Fibroblast of lung (primary cell): Measurements from ENCODE around the gene TERT. TPM values are rescaled to one million over a fixed set of nuclear protein-coding genes. Genes with fewer than 3 reads are reported as not detected.

Experiments used
- DNase-seq, 2 donors: peaks; one replicate each; pipeline versions ENCODE4 v3.0.0 to v3.0.0-alpha.2; 2010; ENCODE audit warnings: low read depth in 2 of 2
- H2AFZ ChIP-seq: 2 replicates; pipeline ENCODE4 v1.5.1; 2012; ENCODE audit warnings: low read length, control low read depth, inconsistent platforms
- H3K27ac ChIP-seq: 2 replicates; pipeline ENCODE4 v1.5.1; 2011; ENCODE audit warnings: low read length, control low read depth; ENCODE audit not compliant: insufficient read depth
- H3K27me3 ChIP-seq: 2 replicates; pipeline ENCODE4 v1.5.1; 2011; ENCODE audit warnings: mild to moderate bottlenecking, low read length; ENCODE audit not compliant: control insufficient read depth, insufficient read depth
- H3K36me3 ChIP-seq: 2 replicates; pipeline ENCODE4 v1.5.1; 2011; ENCODE audit warnings: low read length; ENCODE audit not compliant: control insufficient read depth, insufficient read depth
- H3K4me1 ChIP-seq: 2 replicates; pipeline ENCODE4 v1.5.1; 2011; ENCODE audit warnings: low read length; ENCODE audit not compliant: control insufficient read depth, insufficient read depth; ENCODE audit errors: extremely low read depth
- H3K4me2 ChIP-seq: 2 replicates; pipeline ENCODE4 v1.5.1; 2011; ENCODE audit warnings: low read length, control low read depth; ENCODE audit not compliant: insufficient read depth; ENCODE audit errors: extremely low read depth
- H3K4me3 ChIP-seq, 4 experiments: fragments of 200-600 bp in 1 of 4; sonication (generic) in 1 of 4; replicated peaks in 1 of 4; 2 replicates each; pipeline ENCODE4 v1.5.1; 2011 to 2016; ENCODE audit warnings: low read length in 4 of 4, low read depth in 3 of 4, mild to moderate bottlenecking in 3 of 4, control low read depth in 2 of 4, inconsistent platforms in 1 of 4, mixed read lengths in 1 of 4; ENCODE audit not compliant: insufficient read depth in 1 of 4; ENCODE audit errors: control extremely low read depth in 1 of 4
- H3K79me2 ChIP-seq: 2 replicates; pipeline ENCODE4 v1.5.1; 2012; ENCODE audit warnings: mild to moderate bottlenecking, low read length, inconsistent platforms; ENCODE audit not compliant: control insufficient read depth, insufficient read depth
- H3K9ac ChIP-seq: 2 replicates; pipeline ENCODE4 v1.5.1; 2011; ENCODE audit warnings: mild to moderate bottlenecking, low read length, control low read depth; ENCODE audit not compliant: insufficient read depth
- H3K9me3 ChIP-seq: 2 replicates; pipeline ENCODE4 v1.5.1; 2012; ENCODE audit warnings: low read depth, low read length; ENCODE audit not compliant: control insufficient read depth, insufficient read depth
- H4K20me1 ChIP-seq: 2 replicates; pipeline ENCODE4 v1.5.1; 2011; ENCODE audit warnings: low read length; ENCODE audit not compliant: control insufficient read depth, insufficient read depth; ENCODE audit errors: extremely low read depth
- EZH2 ChIP-seq: IDR thresholded peaks from 2 replicates; pipeline ENCODE4 v1.5.1; 2012; ENCODE audit warnings: low read length, control low read depth, mild to moderate bottlenecking; ENCODE audit errors: missing control alignments
- polyA plus RNA-seq, 2 donors: library from polyadenylated mRNA; depleted of rRNA in 1 of 2; stranded (reverse) in 1 of 2; unstranded in 1 of 2; fragments of >200 nt; gene quantifications; 2 replicates each; pipeline ENCODE4 v1.2.1, GENCODE V29; 2011 to 2012; ENCODE audit warnings: missing spikeins in 1 of 2
- total RNA-seq: library from RNA; depleted of rRNA; stranded (reverse); fragments of >200 nt; gene quantifications from 2 replicates; pipeline ENCODE4 v1.2.1, GENCODE V29; 2014
- TF ChIP-seq, protein P1 (sequence below), 2 donors: IDR thresholded peaks in 1 of 2; conservative IDR thresholded peaks in 1 of 2; 1 replicate in 1 of 2; 2 replicates in 1 of 2; pipeline ENCODE4 v1.5.1; 2011 to 2012; ENCODE audit warnings: low read length in 2 of 2, control low read depth in 1 of 2, inconsistent platforms in 1 of 2, low read depth in 1 of 2, mild to moderate bottlenecking in 1 of 2

TERT gene
- total and polyA plus RNA-seq, 2 donors (not counting 1 experiment from before 2014, with no cell fraction given): not detected

DNA sequence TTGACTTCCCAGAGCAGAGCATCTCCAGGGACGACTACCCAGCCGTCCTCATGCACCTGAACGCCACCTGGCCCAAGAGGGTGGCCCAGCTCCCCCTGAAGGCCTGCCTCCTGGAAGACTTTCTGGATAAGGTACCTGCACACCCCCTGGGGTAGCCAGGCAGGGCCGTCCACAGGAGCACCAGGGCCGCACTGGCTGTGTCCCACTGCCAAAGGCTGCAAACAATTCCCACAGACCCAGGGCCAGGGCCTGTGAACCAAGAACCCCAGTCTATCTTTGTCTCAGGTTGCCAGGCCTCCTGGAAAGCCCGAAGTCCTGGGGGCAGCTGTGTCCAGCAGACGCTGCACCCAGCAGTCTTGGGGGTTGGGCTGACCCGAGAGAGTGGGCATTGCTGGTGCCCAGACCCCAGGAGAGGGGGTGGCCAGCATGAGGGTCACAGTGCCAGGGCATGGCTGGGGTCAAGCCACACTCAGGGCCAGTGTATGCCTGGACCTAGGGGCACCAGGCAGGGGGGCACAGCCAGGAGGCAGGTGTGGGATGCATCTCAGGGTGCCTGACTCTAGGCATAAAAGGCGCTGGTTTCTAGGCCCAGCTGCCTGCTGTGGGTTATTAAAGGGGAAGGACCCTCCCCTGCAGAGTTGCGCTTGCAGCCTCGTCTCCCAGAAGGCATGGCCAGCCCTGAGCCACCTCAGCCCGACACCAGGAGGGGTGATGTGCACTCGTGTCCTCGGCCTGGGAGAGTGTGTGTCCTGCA is 52.0 kb downstream of the TERT start:
- DNase-seq: no peak
- Histone ChIP-seq H3K9ac (no peak overlapping the region), H4K20me1 (no peaks in the 10 kb centered on the region), H2AFZ (no peak overlapping the region), H3K36me3 (no peaks in the 10 kb centered on the region), H3K79me2 (no peaks in the 10 kb centered on the region), H3K4me2 (no peak overlapping the region), H3K4me1 (no peaks in the 10 kb centered on the region), H3K27me3 (no peaks in the 10 kb centered on the region), H3K27ac (no peak overlapping the region), H3K4me3 (no peak overlapping the region), H3K9me3 (no peaks in the 10 kb centered on the region)
- TF ChIP-seq, protein P1, sequence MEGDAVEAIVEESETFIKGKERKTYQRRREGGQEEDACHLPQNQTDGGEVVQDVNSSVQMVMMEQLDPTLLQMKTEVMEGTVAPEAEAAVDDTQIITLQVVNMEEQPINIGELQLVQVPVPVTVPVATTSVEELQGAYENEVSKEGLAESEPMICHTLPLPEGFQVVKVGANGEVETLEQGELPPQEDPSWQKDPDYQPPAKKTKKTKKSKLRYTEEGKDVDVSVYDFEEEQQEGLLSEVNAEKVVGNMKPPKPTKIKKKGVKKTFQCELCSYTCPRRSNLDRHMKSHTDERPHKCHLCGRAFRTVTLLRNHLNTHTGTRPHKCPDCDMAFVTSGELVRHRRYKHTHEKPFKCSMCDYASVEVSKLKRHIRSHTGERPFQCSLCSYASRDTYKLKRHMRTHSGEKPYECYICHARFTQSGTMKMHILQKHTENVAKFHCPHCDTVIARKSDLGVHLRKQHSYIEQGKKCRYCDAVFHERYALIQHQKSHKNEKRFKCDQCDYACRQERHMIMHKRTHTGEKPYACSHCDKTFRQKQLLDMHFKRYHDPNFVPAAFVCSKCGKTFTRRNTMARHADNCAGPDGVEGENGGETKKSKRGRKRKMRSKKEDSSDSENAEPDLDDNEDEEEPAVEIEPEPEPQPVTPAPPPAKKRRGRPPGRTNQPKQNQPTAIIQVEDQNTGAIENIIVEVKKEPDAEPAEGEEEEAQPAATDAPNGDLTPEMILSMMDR (conservative IDR thresholded peaks at IDR 0.05 in 1 of 2, IDR thresholded peaks at IDR 0.05 in 1 of 2; ENCODE audit: low read depth in 1 of 2, low read length in 2 of 2): no peak
- no peak for TF ChIP-seq EZH2

- no peaks in the 10 kb centered on the region for H3K9me3 ChIP-seq
- H3K27me3 ChIP-seq: no peaks in the 10 kb centered on the region
- H4K20me1 ChIP-seq: no peaks in the 10 kb centered on the region
- no peak overlapping the region for H3K4me3 ChIP-seq
- H3K9ac ChIP-seq: no peak overlapping the region
- DNase-seq: no peak
- H3K36me3 ChIP-seq: no peaks in the 10 kb centered on the region
- no peaks in the 10 kb centered on the region for H3K79me2 ChIP-seq
- H3K4me1 ChIP-seq: no peaks in the 10 kb centered on the region
- TF ChIP-seq, protein P1 (conservative IDR thresholded peaks at IDR 0.05 in 1 of 2, IDR thresholded peaks at IDR 0.05 in 1 of 2; ENCODE audit: low read depth in 1 of 2, low read length in 2 of 2): no peak
- TF ChIP-seq EZH2: no peak
- H3K27ac ChIP-seq: no peak overlapping the region
- no peak overlapping the region for H2AFZ ChIP-seq
- no peak overlapping the region for H3K4me2 ChIP-seq
Measured at GRCh38 chr5:1241509-1242080, 53.3 kb downstream of the TERT start.

GRCh38 chr5:1240496-1241260 is 54.2 kb downstream of the TERT start:
- TF ChIP-seq, protein P1 (conservative IDR thresholded peaks at IDR 0.05 in 1 of 2, IDR thresholded peaks at IDR 0.05 in 1 of 2; ENCODE audit: low read depth in 1 of 2, low read length in 2 of 2): no peak
- TF ChIP-seq EZH2: no peak
- H4K20me1 ChIP-seq: no peaks in the 10 kb centered on the region
- H3K4me2 ChIP-seq: no peak overlapping the region
- no peaks in the 10 kb centered on the region for H3K79me2 ChIP-seq
- H3K9me3 ChIP-seq: no peaks in the 10 kb centered on the region
- DNase-seq: no peak
- no peaks in the 10 kb centered on the region for H3K27me3 ChIP-seq
- no peak overlapping the region for H2AFZ ChIP-seq
- H3K4me3 ChIP-seq: no peak overlapping the region
- no peaks in the 10 kb centered on the region for H3K4me1 ChIP-seq
- no peak overlapping the region for H3K9ac ChIP-seq
- H3K36me3 ChIP-seq: no peaks in the 10 kb centered on the region
- H3K27ac ChIP-seq: no peak overlapping the region
